CD14-positive monocyte (primary cell): ENCODE results near the gene OXNAD1. TPM values are rescaled to one million over a fixed set of nuclear protein-coding genes. Genes with fewer than 3 reads are reported as not detected.

Source experiments
- DNase-seq, 3 donors: peaks; one replicate each; pipeline ENCODE4 v3.0.0-alpha.2; 2011 to 2022
- H2AFZ ChIP-seq: 2 replicates; pipeline ENCODE4 v1.6.0; 2012; ENCODE audit warnings: mild to moderate bottlenecking, low read depth, low read length, inconsistent platforms; ENCODE audit not compliant: insufficient read depth, poor library complexity, severe bottlenecking
- H3K27ac ChIP-seq, 2 donors: 1 replicate in 1 of 2; 2 replicates in 1 of 2; pipeline ENCODE4 v1.5.1; 2012 to 2013; ENCODE audit warnings: low read length in 2 of 2, control low read depth in 1 of 2, inconsistent platforms in 1 of 2, low read depth in 1 of 2, mild to moderate bottlenecking in 1 of 2
- H3K27me3 ChIP-seq, 2 donors: one replicate each; pipeline versions ENCODE4 v1.6.0 to v1.6.1; 2011 to 2013; ENCODE audit warnings: low read length in 2 of 2; ENCODE audit not compliant: control insufficient read depth in 2 of 2, insufficient read depth in 2 of 2
- H3K36me3 ChIP-seq, 2 donors: replicated peaks in 1 of 2; 1 replicate in 1 of 2; 2 replicates in 1 of 2; pipeline versions ENCODE4 v1.5.1 to v1.6.1; 2012 to 2013; ENCODE audit warnings: low read length in 2 of 2, control low read depth in 1 of 2, inconsistent platforms in 1 of 2, mild to moderate bottlenecking in 1 of 2; ENCODE audit not compliant: insufficient read depth in 2 of 2, control insufficient read depth in 1 of 2
- H3K4me1 ChIP-seq, 2 donors: 1 replicate in 1 of 2; 2 replicates in 1 of 2; pipeline versions ENCODE4 v1.5.1 to v1.6.1; 2012 to 2013; ENCODE audit warnings: low read length in 2 of 2, control low read depth in 1 of 2, inconsistent platforms in 1 of 2, mild to moderate bottlenecking in 1 of 2, moderate library complexity in 1 of 2; ENCODE audit not compliant: insufficient read depth in 2 of 2, control insufficient read depth in 1 of 2
- H3K4me2 ChIP-seq: replicated peaks from 2 replicates; pipeline ENCODE3; 2012; ENCODE audit warnings: low read length, moderate library complexity, mild to moderate bottlenecking; ENCODE audit not compliant: poor library complexity, severe bottlenecking; ENCODE audit errors: extremely low read depth
- H3K4me3 ChIP-seq, 3 experiments: fragments of 200-600 bp in 1 of 3; sonication (generic) in 1 of 3; replicated peaks in 1 of 3; 1 replicate in 2 of 3; 2 replicates in 1 of 3; pipeline ENCODE4 v1.5.1; 2011 to 2013; ENCODE audit warnings: low read length in 3 of 3, mild to moderate bottlenecking in 3 of 3, control low read depth in 2 of 3, low read depth in 2 of 3, inconsistent platforms in 1 of 3, moderate library complexity in 1 of 3
- H3K79me2 ChIP-seq: 2 replicates; pipeline ENCODE4 v1.6.0; 2012; ENCODE audit warnings: mild to moderate bottlenecking, control low read depth, inconsistent platforms, low read length, moderate library complexity; ENCODE audit not compliant: insufficient read depth
- H3K9ac ChIP-seq: 2 replicates; pipeline ENCODE4 v1.6.0; 2017; ENCODE audit warnings: low read length, mild to moderate bottlenecking; ENCODE audit not compliant: insufficient read depth, poor library complexity, severe bottlenecking
- H3K9me3 ChIP-seq, 2 donors: replicated peaks in 1 of 2; 1 replicate in 1 of 2; 2 replicates in 1 of 2; pipeline versions ENCODE4 v1.5.1 to v1.6.1; 2012 to 2013; ENCODE audit warnings: low read length in 2 of 2, control low read depth in 1 of 2; ENCODE audit not compliant: control insufficient read depth in 1 of 2, insufficient read depth in 1 of 2
- H4K20me1 ChIP-seq: 2 replicates; pipeline ENCODE4 v1.6.0; 2012; ENCODE audit warnings: mild to moderate bottlenecking, low read length, control low read depth, moderate library complexity; ENCODE audit not compliant: insufficient read depth
- H3K27ac Mint-ChIP-seq, 7 donors: one replicate each; pipeline ENCODE4 v1.8.0; 2020; ENCODE audit warnings: mild to moderate bottlenecking in 7 of 7, mixed read lengths in 7 of 7, moderate library complexity in 6 of 7, inconsistent platforms in 2 of 7
- H3K27me3 Mint-ChIP-seq, 3 donors: one replicate each; pipeline ENCODE4 v1.8.0; 2021 to 2022; ENCODE audit warnings: low read depth in 3 of 3, mild to moderate bottlenecking in 3 of 3, mixed read lengths in 3 of 3, moderate library complexity in 3 of 3, inconsistent platforms in 1 of 3
- H3K36me3 Mint-ChIP-seq, 2 donors: one replicate each; pipeline ENCODE4 v1.8.0; 2020; ENCODE audit warnings: mixed read lengths in 2 of 2, inconsistent platforms in 1 of 2, mild to moderate bottlenecking in 1 of 2
- H3K4me1 Mint-ChIP-seq: one replicate; pipeline ENCODE4 v1.8.0; 2020; ENCODE audit warnings: mild to moderate bottlenecking, mixed read lengths
- H3K4me3 Mint-ChIP-seq, 2 donors: one replicate each; pipeline ENCODE4 v1.8.0; 2020; ENCODE audit warnings: mild to moderate bottlenecking in 2 of 2, mixed read lengths in 2 of 2, moderate library complexity in 1 of 2
- H3K9me3 Mint-ChIP-seq, 7 donors: one replicate each; pipeline ENCODE4 v1.8.0; 2020 to 2022; ENCODE audit warnings: mixed read lengths in 7 of 7, mild to moderate bottlenecking in 6 of 7, moderate library complexity in 6 of 7, inconsistent platforms in 2 of 7
- CTCF ChIP-seq: fragments of 200-600 bp; IDR thresholded peaks from one replicate; pipeline ENCODE4 v1.8.0; 2022; ENCODE audit warnings: antibody characterized with exemption, mild to moderate bottlenecking
- WGBS: methylation state at CpG from one replicate; pipeline ENCODE4 v1.1.5; 2013; ENCODE audit warnings: missing lambda C conversion rate; ENCODE audit not compliant: insufficient coverage; 5-methylcytosine and 5-hydroxymethylcytosine counted together
- intact Hi-C, 2 donors: fragments of 100-400 bp; cut with micrococcal nuclease; formaldehyde crosslinking; loops; one replicate each; pipeline versions ENCODE4 v1.15.0 to v1.15.1; 2023
- polyA plus RNA-seq, 3 donors: library from polyadenylated mRNA; depleted of rRNA in 1 of 3; unstranded in 2 of 3; stranded (reverse) in 1 of 3; fragments of 300-500 nt in 2 of 3; fragments of >200 nt in 1 of 3; fragmentation: Illumina TruSeq in 2 of 3; gene quantifications; 1 replicate in 2 of 3; 2 replicates in 1 of 3; pipeline ENCODE4 v1.2.3, GENCODE V29; 2012 to 2021

OXNAD1 gene
- polyA plus RNA-seq, 3 donors, result 3.7 to 5.1 (median 4.4) TPM

- Mint-ChIP-seq H3K27ac (peak overlapping the region in 1 of 7 donors; percentile 23), H3K4me3 (no peak overlapping the region), H3K4me1 (peaks cover 22% of the 10 kb centered on the region), H3K27me3 (no peaks in the 10 kb centered on the region), H3K9me3 (no peaks in the 10 kb centered on the region), H3K36me3 (peaks cover 74 to 77% of the 10 kb centered on the region in 2 donors)
- intact Hi-C loops, result no loop called here
- WGBS, result 100% methylated on average over 1 of the region's 7 CpGs
- no peaks in the 10 kb centered on the region for H3K79me2 ChIP-seq
- H3K36me3 ChIP-seq, result peaks cover 44 to 75% of the 10 kb centered on the region in 2 donors
- no peaks in the 10 kb centered on the region for H3K9me3 ChIP-seq
- no peaks in the 10 kb centered on the region for H4K20me1 ChIP-seq
- no peak overlapping the region for H3K4me2 ChIP-seq
- peaks cover 0 to 2% of the 10 kb centered on the region in 2 donors for H3K4me1 ChIP-seq
- H3K27me3 ChIP-seq, result no peaks in the 10 kb centered on the region
- H3K4me3 ChIP-seq, result no peak overlapping the region
- no peak for TF ChIP-seq CTCF
- no peak overlapping the region for H3K27ac ChIP-seq
- no peak overlapping the region for H2AFZ ChIP-seq
- no peak for DNase-seq
- H3K9ac ChIP-seq, result no peak overlapping the region
Measured at GRCh38 chr3:16315623-16316022, 50.6 kb downstream of the OXNAD1 start.

- no peaks in the 10 kb centered on the region for H4K20me1 ChIP-seq
- WGBS, result 87% methylated on average over 2 of the region's 3 CpGs
- DNase-seq, result no peak
- Mint-ChIP-seq H3K4me3 (no peak overlapping the region), H3K36me3 (peaks cover 80% of the 10 kb centered on the region in 2 donors), H3K9me3 (no peaks in the 10 kb centered on the region), H3K27me3 (no peaks in the 10 kb centered on the region), H3K27ac (peak overlapping the region in 2 of 7 donors; percentile 6 to 10), H3K4me1 (peaks cover 22% of the 10 kb centered on the region)
- H3K9ac ChIP-seq, result no peak overlapping the region
- no peak overlapping the region for H2AFZ ChIP-seq
- H3K4me3 ChIP-seq, result no peak overlapping the region
- intact Hi-C loops, result no loop called here
- peaks cover 49 to 82% of the 10 kb centered on the region in 2 donors for H3K36me3 ChIP-seq
- H3K4me2 ChIP-seq, result no peak overlapping the region
- no peaks in the 10 kb centered on the region for H3K79me2 ChIP-seq
- TF ChIP-seq CTCF, result no peak
- H3K4me1 ChIP-seq, result peaks cover 0 to 2% of the 10 kb centered on the region in 2 donors
- H3K9me3 ChIP-seq, result no peaks in the 10 kb centered on the region
- H3K27me3 ChIP-seq, result no peaks in the 10 kb centered on the region
- H3K27ac ChIP-seq, result no peak overlapping the region
Measured at GRCh38 chr3:16316396-16316795, 51.4 kb downstream of the OXNAD1 start.
